K562 (cell line): ENCODE data around the gene MOG. TPM values are rescaled to one million over a fixed set of nuclear protein-coding genes. Genes with fewer than 3 reads are reported as not detected.

ENCODE experiments used
- ATAC-seq: fragments of 200-7000 bp; cut with Tn5 transposase; 3 replicates; pipeline ENCODE4 v1.9.1; 2020; ENCODE audit warnings: moderate library complexity
- BruUV-seq: library from RNA; stranded (reverse); fragments of 400-500 nt; replicated peaks from 2 replicates; lab custom pipeline; 2021; lab: Mats Ljungman, UMichigan
- CTCF ChIA-PET: fragments of 300-600 bp; formaldehyde crosslinking; extraction: SDS; loops from one replicate; lab custom pipeline; 2021; ENCODE audit warnings: low intra/inter-chr PET ratio; lab: Yijun Ruan, JAX
- POLR2A ChIA-PET: fragments of 300-600, 350-650 bp; sonication (Branson Sonifier 250); formaldehyde crosslinking; extraction: SDS; loops from one replicate; lab custom pipeline; 2021; ENCODE audit warnings: antibody characterized with exemption, inconsistent platforms; lab: Yijun Ruan, JAX
- DNase-seq, 4 experiments: peaks; one replicate each; pipeline versions ENCODE4 v3.0.0 to v3.0.0-alpha.2; 2011 to 2018; ENCODE audit warnings: low spot score in 3 of 4, mixed read lengths in 3 of 4; ENCODE audit errors: extremely low read depth in 1 of 4
- FAIRE-seq: peaks from 2 replicates; lab custom pipeline; 2011; peaks lifted over from hg19 to GRCh38; lab: Jason Lieb, UNC
- H2AFZ ChIP-seq: 2 replicates; pipeline ENCODE4 v1.6.0; 2011; ENCODE audit warnings: low read depth, low read length, control low read depth, inconsistent platforms
- H3K27ac ChIP-seq: fragments of 200-600 bp; 3 replicates; pipeline ENCODE4 v1.8.0; 2011; ENCODE audit warnings: low read depth, mild to moderate bottlenecking, control low read depth, inconsistent platforms, low read length, moderate library complexity, mixed read lengths; ENCODE audit errors: extremely low read depth
- H3K27me3 ChIP-seq, 2 experiments: fragments of 300-600 bp in 1 of 2; 2 replicates in 1 of 2; 3 replicates in 1 of 2; pipeline versions ENCODE4 v1.6.0 to v1.8.0; 2011; ENCODE audit warnings: inconsistent platforms in 2 of 2, low read length in 2 of 2, mild to moderate bottlenecking in 1 of 2, mixed read lengths in 1 of 2, moderate library complexity in 1 of 2; ENCODE audit not compliant: control insufficient read depth in 2 of 2, insufficient read depth in 2 of 2
- H3K36me3 ChIP-seq: fragments of 300-600 bp; 3 replicates; pipeline ENCODE4 v1.8.0; 2011; ENCODE audit warnings: mild to moderate bottlenecking, low read length, inconsistent platforms; ENCODE audit not compliant: control insufficient read depth, insufficient read depth
- H3K4me1 ChIP-seq, 2 experiments: fragments of 200-600 bp in 1 of 2; replicated peaks in 1 of 2; 2 replicates in 1 of 2; 3 replicates in 1 of 2; pipeline versions ENCODE4 v1.5.1 to v1.8.0; 2011; ENCODE audit warnings: inconsistent platforms in 2 of 2, low read length in 2 of 2, mild to moderate bottlenecking in 1 of 2, mixed read lengths in 1 of 2, moderate library complexity in 1 of 2; ENCODE audit not compliant: control insufficient read depth in 2 of 2, insufficient read depth in 2 of 2
- H3K4me2 ChIP-seq: 2 replicates; pipeline ENCODE4 v1.6.1; 2011; ENCODE audit warnings: low read length, control low read depth, inconsistent platforms, mixed read lengths; ENCODE audit not compliant: insufficient read depth
- H3K4me3 ChIP-seq: fragments of 200-600 bp; sonication (generic), shearing (Covaris generic); 2 replicates; pipeline ENCODE4 v1.5.1; 2016; ENCODE audit warnings: control low read depth, inconsistent platforms
- H3K79me2 ChIP-seq: fragments of 200-600 bp; 3 replicates; pipeline ENCODE4 v1.8.0; 2011; ENCODE audit warnings: low read length, inconsistent platforms; ENCODE audit not compliant: control insufficient read depth, insufficient read depth
- H3K9ac ChIP-seq, 2 experiments: 2 replicates each; pipeline versions ENCODE4 v1.6.0 to v1.6.1; 2011; ENCODE audit warnings: low read depth in 2 of 2, low read length in 2 of 2, control low read depth in 1 of 2, inconsistent platforms in 1 of 2, mild to moderate bottlenecking in 1 of 2, mixed read lengths in 1 of 2; ENCODE audit not compliant: insufficient read depth in 1 of 2
- H3K9me1 ChIP-seq: one replicate; pipeline ENCODE4 v1.6.0; 2011; ENCODE audit warnings: inconsistent platforms, mild to moderate bottlenecking, low read length, moderate library complexity; ENCODE audit not compliant: control insufficient read depth, insufficient read depth
- H3K9me3 ChIP-seq: replicated peaks from 2 replicates; pipeline ENCODE4 v1.5.1; 2011; ENCODE audit warnings: low read depth, low read length, inconsistent platforms; ENCODE audit not compliant: control insufficient read depth, insufficient read depth
- H4K20me1 ChIP-seq: replicated peaks from 2 replicates; pipeline ENCODE4 v1.6.1; 2011; ENCODE audit warnings: low read length, inconsistent platforms, mixed read lengths; ENCODE audit not compliant: control insufficient read depth, insufficient read depth
- E2F1 ChIP-seq: sonication (generic); formaldehyde crosslinking; IDR thresholded peaks from 2 replicates; pipeline ENCODE4 v1.8.1; 2023; ENCODE audit warnings: mild to moderate bottlenecking, missing genetic modification reagents, moderate library complexity
- TRIM24 ChIP-seq, 2 experiments: fragments of 450-650 bp; IDR thresholded peaks; 2 replicates each; pipeline ENCODE4 v1.6.1; 2016
- ZKSCAN8 ChIP-seq: fragments of 200-800 bp; sonication (Bioruptor generic); IDR thresholded peaks from 2 replicates; pipeline ENCODE4 v1.6.1; 2016; ENCODE audit warnings: missing genetic modification characterization, missing compliant biosample characterization
- ZNF444 ChIP-seq: fragments of 250-450 bp; sonication (Bioruptor Pico); IDR thresholded peaks from 2 replicates; pipeline ENCODE4 v1.4.0; 2020; ENCODE audit warnings: mild to moderate bottlenecking, moderate library complexity
- WGBS: fragments of 100-300 bp; shearing (Covaris generic); methylation state at CpG from one replicate; pipeline ENCODE4 v1.1.6; 2016; ENCODE audit warnings: low coverage, mixed read lengths; ENCODE audit not compliant: insufficient coverage; ENCODE audit errors: missing lambda C conversion rate; 5-methylcytosine and 5-hydroxymethylcytosine counted together
- in situ Hi-C: fragments of 300-500 bp; cut with MboI; formaldehyde crosslinking; loops from 4 replicates; pipeline ENCODE4 v1.15.0; 2018; ENCODE audit warnings: inconsistent platforms, mixed read lengths
- intact Hi-C: fragments of 100-400 bp; cut with micrococcal nuclease; formaldehyde crosslinking; loops from 2 replicates; pipeline ENCODE4 v1.14.2; 2022
- polyA plus RNA-seq, 8 experiments: library from polyadenylated mRNA; depleted of rRNA in 4 of 8; stranded (reverse) in 5 of 8; unstranded in 3 of 8; fragments of >200 nt; fragmentation: Nextera tagmentation in 2 of 8; fragmentation: Illumina TruSeq in 1 of 8; extraction: Ambion mirVana in 2 of 8; extraction: Trizol in 1 of 8; gene quantifications; 2 replicates each; pipeline versions ENCODE4 v1.2.1 to v1.2.3, GENCODE V29; 2011 to 2014; ENCODE audit warnings: inconsistent platforms in 1 of 8, missing spikeins in 1 of 8
- total RNA-seq, 7 experiments: library from RNA; depleted of rRNA in 6 of 7; stranded (reverse); fragments of >200 nt in 6 of 7; fragmentation: Illumina TruSeq in 2 of 7; extraction: Trizol in 2 of 7; gene quantifications; 2 replicates each; pipeline versions ENCODE4 v1.2.1 to v1.2.3, GENCODE V29; 2011 to 2021; ENCODE audit warnings: low replicate concordance in 1 of 7
- TF ChIP-seq, protein P1 (sequence below): fragments of 250-450 bp; sonication (Bioruptor Pico); IDR thresholded peaks from 2 replicates; pipeline ENCODE4 v1.8.0; 2021; ENCODE audit warnings: mild to moderate bottlenecking, moderate library complexity

The MOG gene
- total and polyA plus RNA-seq, 9 of the 15 experiments (the other 6 are each of a cell fraction or from before 2014, with no cell fraction given), result not detected

DNA sequence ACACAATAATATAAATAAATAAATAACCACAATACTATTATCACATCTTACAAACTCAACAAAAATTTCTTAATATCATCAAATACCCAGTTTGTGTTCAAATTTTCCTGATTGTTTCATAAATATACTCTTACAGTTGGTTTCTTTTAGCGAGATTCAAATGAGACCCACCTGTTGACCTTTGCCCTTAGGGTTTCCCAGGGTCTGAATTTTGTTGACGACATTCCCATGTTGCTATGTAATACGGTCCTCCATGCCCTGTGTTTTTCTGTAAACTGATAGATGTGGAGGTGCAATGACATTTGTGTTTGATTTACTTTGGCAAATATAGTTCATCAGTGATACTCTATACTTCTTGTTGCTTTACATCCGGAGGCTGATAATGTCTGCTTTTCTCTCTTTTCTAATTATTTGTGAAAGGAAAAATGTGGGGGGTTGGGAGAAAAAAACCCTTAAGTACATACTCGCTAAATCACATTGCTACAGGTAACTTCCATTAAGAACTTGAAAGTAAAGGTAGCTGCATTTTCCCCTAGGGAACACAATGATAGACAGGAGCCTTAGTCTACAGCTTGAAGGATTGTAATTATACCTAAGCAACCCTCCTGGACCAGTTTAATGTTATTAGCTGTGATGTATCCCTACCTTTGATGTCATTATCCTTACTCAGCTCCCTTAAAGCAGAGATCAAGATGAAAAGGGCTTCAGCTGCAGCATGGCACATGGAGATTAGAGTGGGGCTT lies 6.6 kb downstream of the MOG start:
- Histone ChIP-seq H4K20me1 (no peaks in the 10 kb centered on the region), H3K4me2 (no peak overlapping the region), H3K4me3 (no peak overlapping the region), H3K27ac (no peak overlapping the region), H3K27me3 (peaks cover 31 to 50% of the 10 kb centered on the region in 2 experiments), H3K9me3 (no peaks in the 10 kb centered on the region), H3K4me1 (no peaks in the 10 kb centered on the region)
- WGBS, result 3% methylated on average over 5 of the region's 5 CpGs
- no TSS peak for BruUV-seq
- ATAC-seq, result no peak
- TF ChIP-seq, protein P1, sequence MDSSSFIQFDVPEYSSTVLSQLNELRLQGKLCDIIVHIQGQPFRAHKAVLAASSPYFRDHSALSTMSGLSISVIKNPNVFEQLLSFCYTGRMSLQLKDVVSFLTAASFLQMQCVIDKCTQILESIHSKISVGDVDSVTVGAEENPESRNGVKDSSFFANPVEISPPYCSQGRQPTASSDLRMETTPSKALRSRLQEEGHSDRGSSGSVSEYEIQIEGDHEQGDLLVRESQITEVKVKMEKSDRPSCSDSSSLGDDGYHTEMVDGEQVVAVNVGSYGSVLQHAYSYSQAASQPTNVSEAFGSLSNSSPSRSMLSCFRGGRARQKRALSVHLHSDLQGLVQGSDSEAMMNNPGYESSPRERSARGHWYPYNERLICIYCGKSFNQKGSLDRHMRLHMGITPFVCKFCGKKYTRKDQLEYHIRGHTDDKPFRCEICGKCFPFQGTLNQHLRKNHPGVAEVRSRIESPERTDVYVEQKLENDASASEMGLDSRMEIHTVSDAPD (CRISPR knock-in tag), result no peak
- TF ChIP-seq ZKSCAN8 (CRISPR knock-in tag), result no peak
- TF ChIP-seq ZNF444, result no peak
- TF ChIP-seq TRIM24 (IDR thresholded peaks at IDR 0.05), result no peak
- TF ChIP-seq E2F1 (CRISPR knock-in tag), result no peak
- TF ChIP-seq, all 486 proteins: peak for 0
- DNase-seq (no peak), FAIRE-seq (no peak)
- Histone ChIP-seq H3K79me2 (no peaks in the 10 kb centered on the region), H2AFZ (no peak overlapping the region), H3K36me3 (no peaks in the 10 kb centered on the region), H3K9me1 (no peaks in the 10 kb centered on the region), H3K9ac (no peak overlapping the region)
- intact Hi-C loops (no loop called here), in situ Hi-C loops (no loop called here)
- CTCF ChIA-PET, result no interaction called here
- POLR2A ChIA-PET, result interaction anchor here (1.0 to 1.4 kb wide), 3 partner anchors 10 to 13 kb away, joined by 3 to 4 read pairs (median 4); no protein-coding TSS in a partner anchor
